HCT116 (cell line): Measurements from ENCODE around the gene PAPPA2. TPM values are rescaled to one million over a fixed set of nuclear protein-coding genes. Genes with fewer than 3 reads are reported as not detected.

Experiments used
- ATAC-seq: fragments of 200-7000 bp; cut with Tn5 transposase; 2 replicates; pipeline ENCODE4 v1.9.1; 2020; ENCODE audit warnings: mild to moderate bottlenecking, moderate library complexity
- BruUV-seq: library from RNA; stranded (reverse); fragments of 400-500 nt; replicated peaks from 2 replicates; lab custom pipeline; 2021; lab: Mats Ljungman, UMichigan
- CTCF ChIA-PET: fragments of 300-600 bp; sonication (Branson Sonifier 250); formaldehyde crosslinking; loops from one replicate; lab custom pipeline; 2021; ENCODE audit warnings: antibody characterized with exemption; lab: Charles Lee
- POLR2A ChIA-PET: fragments of 300-600, 350-600 bp; sonication (Branson Sonifier 250); formaldehyde crosslinking; loops from one replicate; lab custom pipeline; 2021; ENCODE audit warnings: antibody characterized with exemption; lab: Charles Lee
- RAD21 ChIA-PET, 2 experiments: fragments of 300-600 bp; sonication (Branson Sonifier 250); formaldehyde crosslinking; loops; one replicate each; lab custom pipeline; 2023; ENCODE audit warnings: low total read pairs in 2 of 2; ENCODE audit not compliant: uncharacterized antibody in 2 of 2, unreplicated experiment in 2 of 2, low non-redundant PET in 1 of 2; lab: Charles Lee
- DNase-seq: peaks from one replicate; pipeline ENCODE4 v3.0.0-alpha.2; 2010; ENCODE audit warnings: low read depth, low spot score
- H2AFZ ChIP-seq: fragments of 200-600 bp; shearing (Covaris generic), sonication (generic); 2 replicates; pipeline ENCODE4 v1.6.1; 2017; ENCODE audit warnings: low read depth, mixed run types, mixed read lengths, antibody characterized with exemption, low read length; ENCODE audit not compliant: poor library complexity, severe bottlenecking
- H3K27ac ChIP-seq: 2 replicates; pipeline ENCODE4 v1.5.1; 2012; ENCODE audit warnings: low read depth, low read length
- H3K27me3 ChIP-seq: fragments of 200-600 bp; sonication (generic); 2 replicates; pipeline ENCODE4 v1.6.1; 2016; ENCODE audit warnings: mixed run types, low read length, mixed read lengths; ENCODE audit not compliant: insufficient read depth
- H3K36me3 ChIP-seq, 2 experiments: fragments of 200-500 bp in 1 of 2; fragments of 200-600 bp in 1 of 2; sonication (Bioruptor generic) in 1 of 2; sonication (generic) in 1 of 2; 2 replicates each; pipeline versions ENCODE4 v1.5.1 to v1.6.1; 2014 to 2016; ENCODE audit warnings: low read length in 2 of 2, inconsistent platforms in 1 of 2, mixed read lengths in 1 of 2, mixed run types in 1 of 2; ENCODE audit not compliant: insufficient read depth in 2 of 2, control insufficient read depth in 1 of 2
- H3K4me1 ChIP-seq, 2 experiments: fragments of 200-600 bp in 1 of 2; sonication (generic) in 1 of 2; 2 replicates each; pipeline versions ENCODE4 v1.5.1 to v1.6.1; 2012 to 2017; ENCODE audit warnings: low read length in 2 of 2, inconsistent platforms in 1 of 2, mild to moderate bottlenecking in 1 of 2, mixed read lengths in 1 of 2, mixed run types in 1 of 2, moderate library complexity in 1 of 2; ENCODE audit not compliant: insufficient read depth in 2 of 2, control insufficient read depth in 1 of 2
- H3K4me2 ChIP-seq: fragments of 200-600 bp; sonication (generic); 2 replicates; pipeline ENCODE4 v1.6.1; 2017; ENCODE audit warnings: mixed run types, low read length, mixed read lengths
- H3K4me3 ChIP-seq, 2 experiments: fragments of 200-600 bp in 1 of 2; sonication (generic) in 1 of 2; replicated peaks in 1 of 2; 2 replicates each; pipeline ENCODE4 v1.5.1; 2011 to 2016; ENCODE audit warnings: low read length in 2 of 2, control low read depth in 1 of 2, low read depth in 1 of 2, mild to moderate bottlenecking in 1 of 2, mixed read lengths in 1 of 2, mixed run types in 1 of 2
- H3K79me2 ChIP-seq: fragments of 200-600 bp; sonication (generic); 2 replicates; pipeline ENCODE4 v1.6.1; 2017; ENCODE audit warnings: mild to moderate bottlenecking, mixed run types, low read length, moderate library complexity, mixed read lengths; ENCODE audit not compliant: insufficient read depth
- H3K9ac ChIP-seq: fragments of 200-600 bp; sonication (generic); 2 replicates; pipeline ENCODE4 v1.6.1; 2016; ENCODE audit warnings: low read length, mixed read lengths
- H3K9me2 ChIP-seq: fragments of 200-600 bp; sonication (generic), shearing (Covaris generic); 2 replicates; pipeline ENCODE4 v1.6.1; 2017; ENCODE audit warnings: mixed run types, mild to moderate bottlenecking, moderate library complexity; ENCODE audit not compliant: insufficient read depth
- H3K9me3 ChIP-seq, 2 experiments: fragments of 200-500 bp in 1 of 2; fragments of 200-600 bp in 1 of 2; sonication (Bioruptor generic) in 1 of 2; sonication (generic) in 1 of 2; 2 replicates each; pipeline ENCODE4 v1.6.1; 2014 to 2017; ENCODE audit warnings: low read length in 2 of 2, mixed read lengths in 2 of 2, inconsistent platforms in 1 of 2, low read depth in 1 of 2, mild to moderate bottlenecking in 1 of 2, mixed run types in 1 of 2, moderate library complexity in 1 of 2; ENCODE audit not compliant: control insufficient read depth in 1 of 2, insufficient read depth in 1 of 2
- H4K20me1 ChIP-seq: fragments of 200-600 bp; sonication (generic), shearing (Covaris generic); 2 replicates; pipeline ENCODE4 v1.6.1; 2017; ENCODE audit warnings: mixed run types, mild to moderate bottlenecking, moderate library complexity; ENCODE audit not compliant: insufficient read depth
- ATF3 ChIP-seq: IDR thresholded peaks from 2 replicates; pipeline ENCODE4 v1.6.1; 2012
- CBX3 ChIP-seq: IDR thresholded peaks from 2 replicates; pipeline ENCODE4 v1.6.1; 2012; ENCODE audit warnings: low read depth
- EZH2phosphoT487 ChIP-seq: fragments of 200-600 bp; IDR thresholded peaks from 2 replicates; pipeline ENCODE4 v1.6.1; 2018; ENCODE audit warnings: antibody characterized with exemption, borderline replicate concordance
- FOSL1 ChIP-seq: IDR thresholded peaks from 2 replicates; pipeline ENCODE4 v1.6.1; 2012; ENCODE audit warnings: low read depth
- RAD21 ChIP-seq: IDR thresholded peaks from 2 replicates; pipeline ENCODE4 v1.6.1; 2012; ENCODE audit warnings: low read depth, mild to moderate bottlenecking
- REST ChIP-seq: IDR thresholded peaks from 2 replicates; pipeline ENCODE4 v1.6.1; 2012; ENCODE audit warnings: low read depth
- SIN3A ChIP-seq: IDR thresholded peaks from 2 replicates; pipeline ENCODE4 v1.6.1; 2012; ENCODE audit warnings: low read depth
- SRF ChIP-seq: IDR thresholded peaks from 2 replicates; pipeline ENCODE4 v1.6.1; 2012; ENCODE audit warnings: low read depth
- YY1 ChIP-seq: IDR thresholded peaks from 2 replicates; pipeline ENCODE4 v1.6.1; 2011; ENCODE audit warnings: low read length, low read depth, moderate library complexity, mild to moderate bottlenecking; ENCODE audit not compliant: insufficient replicate concordance; ENCODE audit errors: extremely low read depth
- ZFX ChIP-seq: fragments of 450-650 bp; IDR thresholded peaks from 2 replicates; pipeline ENCODE4 v1.6.1; 2017
- intact Hi-C: fragments of 100-400 bp; cut with micrococcal nuclease; formaldehyde crosslinking; loops from 2 replicates; pipeline ENCODE4 v1.10.0; 2022
- total RNA-seq: library from RNA; stranded (reverse); gene quantifications from one replicate; pipeline ENCODE4 v1.2.1, GENCODE V29; 2021; ENCODE audit not compliant: unreplicated experiment

Gene PAPPA2
- total RNA-seq, 1 experiment from 2014 or later: not detected

GRCh38 chr1:176850871-176851270, 387.9 kb downstream of the PAPPA2 start:
- Histone ChIP-seq H3K36me3 (no peaks in the 10 kb centered on the region), H3K27me3 (no peaks in the 10 kb centered on the region), H4K20me1 (no peaks in the 10 kb centered on the region), H2AFZ (no peak overlapping the region), H3K9ac (no peak overlapping the region), H3K27ac (no peak overlapping the region), H3K4me1 (no peaks in the 10 kb centered on the region), H3K4me3 (no peak overlapping the region), H3K79me2 (no peaks in the 10 kb centered on the region), H3K9me3 (no peaks in the 10 kb centered on the region), H3K9me2 (no peaks in the 10 kb centered on the region), H3K4me2 (no peak overlapping the region)
- CTCF ChIA-PET: no interaction called here
- intact Hi-C loops: no loop called here
- BruUV-seq: no TSS peak
- no peak for TF ChIP-seq SIN3A
- TF ChIP-seq YY1: no peak
- no peak for TF ChIP-seq FOSL1
- POLR2A ChIA-PET: no interaction called here
- RAD21 ChIA-PET: no interaction called here
- ATAC-seq (no peak), DNase-seq (no peak)

GRCh38 chr1:176852124-176852523, 389.1 kb downstream of the PAPPA2 start:
- no peak overlapping the region for H3K4me2 ChIP-seq

More at GRCh38 chr1:176852124-176852523, 389.1 kb downstream of the PAPPA2 start:
- Histone ChIP-seq H3K27ac (no peak overlapping the region), H3K79me2 (no peaks in the 10 kb centered on the region), H3K9me3 (no peaks in the 10 kb centered on the region), H3K9ac (no peak overlapping the region), H3K4me3 (no peak overlapping the region), H3K27me3 (peaks cover 5% of the 10 kb centered on the region; the same call in 1 of the 2 replicates), H3K9me2 (no peaks in the 10 kb centered on the region), H2AFZ (no peak overlapping the region), H3K4me1 (no peaks in the 10 kb centered on the region), H4K20me1 (no peaks in the 10 kb centered on the region), H3K36me3 (no peaks in the 10 kb centered on the region)
- DNase-seq (no peak), ATAC-seq (no peak)
- ChIA-PET RAD21 (no interaction called here), POLR2A (no interaction called here), CTCF (no interaction called here)
- intact Hi-C loops: no loop called here
- TF ChIP-seq CBX3: no peak
- no peak for TF ChIP-seq EZH2phosphoT487
- no peak for TF ChIP-seq SRF
- TF ChIP-seq REST: no peak
- no peak for TF ChIP-seq ATF3
- TF ChIP-seq FOSL1: no peak
- no peak for TF ChIP-seq ZFX
- no peak for TF ChIP-seq RAD21
- no TSS peak for BruUV-seq
